ENCODE data around the gene JPT1.

Gene JPT1

DNA sequence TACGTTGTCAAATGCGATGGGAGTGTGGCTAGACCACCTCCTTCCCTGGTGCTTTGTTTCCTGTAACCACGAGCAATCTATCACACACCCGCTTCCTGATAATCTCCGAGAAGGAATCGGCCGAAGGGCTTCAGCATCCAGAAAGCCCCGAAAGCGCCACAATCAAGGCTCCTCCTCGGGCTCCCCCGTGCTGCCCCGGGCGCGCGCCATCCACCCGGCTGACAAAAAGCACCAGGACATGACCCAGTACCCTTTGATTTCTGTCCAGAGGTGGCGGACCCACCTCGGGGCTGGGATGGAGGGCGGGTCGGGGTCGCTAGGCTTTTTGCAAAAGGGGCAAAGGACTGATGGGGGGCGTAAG is 45.3 kb downstream of the JPT1 start:
- H3K9ac ChIP-seq = peak overlapping the region; percentile 68 to 83 (median 79); a peak in 20 of 22 replicates
- no peak overlapping the region for H3K27ac ChIP-seq
- H3K27me3 ChIP-seq = peaks cover 5 to 19% (median 16%) of the 10 kb centered on the region in 11 experiments; a peak in 17 of 22 replicates
- peak overlapping the region; percentile 88 to 100 (median 99) for H3K4me2 ChIP-seq
- peaks cover 0 to 18% (median 0%) of the 10 kb centered on the region in 11 experiments; a peak in 9 of 22 replicates for H3K36me3 ChIP-seq
- H3K4me1 ChIP-seq = peaks cover 33 to 45% (median 36%) of the 10 kb centered on the region in 10 experiments
- peak overlapping the region; percentile 59 to 84 (median 72) for H3K4me3 ChIP-seq
- H4K20me1 ChIP-seq = peaks cover 0 to 16% (median 0%) of the 10 kb centered on the region in 11 experiments; a peak in 6 of 22 replicates
- TF ChIP-seq Cebpa-rat (IDR thresholded peaks at IDR 0.05) = no peak
- H3K9me3 ChIP-seq (replicated peaks in 1 of 11) = no peaks in the 10 kb centered on the region

DNA sequence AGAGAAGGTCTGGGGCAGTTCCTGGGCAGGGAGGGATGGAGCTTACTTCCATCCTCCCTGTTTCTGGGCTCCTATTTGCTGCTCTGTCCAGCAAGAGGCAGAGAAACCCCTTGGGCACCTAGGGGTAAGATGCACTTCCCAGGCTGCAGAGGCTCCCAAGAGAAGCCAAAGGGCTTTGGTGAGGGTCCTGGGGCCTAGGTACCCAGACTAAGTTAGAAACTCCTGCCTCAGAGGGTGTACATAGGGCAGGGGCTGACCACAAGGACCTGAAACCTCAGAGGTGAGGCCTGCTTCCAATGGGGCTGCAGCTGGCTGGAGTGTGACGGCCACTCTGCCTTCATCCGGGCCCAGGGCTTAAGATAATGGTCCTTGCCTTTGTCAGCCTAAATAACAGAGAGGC is 46.1 kb downstream of the JPT1 start:
- Histone ChIP-seq H3K4me2 (peak overlapping the region in 3 of 11 experiments; percentile 99; a peak in 6 of 22 replicates), H3K9me3 (replicated peaks in 1 of 11) (no peaks in the 10 kb centered on the region), H3K36me3 (peaks cover 0 to 21% (median 0%) of the 10 kb centered on the region in 11 experiments; a peak in 9 of 22 replicates), H3K4me1 (peaks cover 28 to 39% (median 31%) of the 10 kb centered on the region in 10 experiments), H3K4me3 (no peak overlapping the region), H3K27me3 (peaks cover 5 to 19% (median 16%) of the 10 kb centered on the region in 11 experiments; a peak in 17 of 22 replicates), H4K20me1 (peaks cover 0 to 16% (median 0%) of the 10 kb centered on the region in 11 experiments; a peak in 4 of 22 replicates), H3K27ac (no peak overlapping the region), H3K9ac (no peak overlapping the region)
- no peak for TF ChIP-seq Cebpa-rat (IDR thresholded peaks at IDR 0.05)

DNA sequence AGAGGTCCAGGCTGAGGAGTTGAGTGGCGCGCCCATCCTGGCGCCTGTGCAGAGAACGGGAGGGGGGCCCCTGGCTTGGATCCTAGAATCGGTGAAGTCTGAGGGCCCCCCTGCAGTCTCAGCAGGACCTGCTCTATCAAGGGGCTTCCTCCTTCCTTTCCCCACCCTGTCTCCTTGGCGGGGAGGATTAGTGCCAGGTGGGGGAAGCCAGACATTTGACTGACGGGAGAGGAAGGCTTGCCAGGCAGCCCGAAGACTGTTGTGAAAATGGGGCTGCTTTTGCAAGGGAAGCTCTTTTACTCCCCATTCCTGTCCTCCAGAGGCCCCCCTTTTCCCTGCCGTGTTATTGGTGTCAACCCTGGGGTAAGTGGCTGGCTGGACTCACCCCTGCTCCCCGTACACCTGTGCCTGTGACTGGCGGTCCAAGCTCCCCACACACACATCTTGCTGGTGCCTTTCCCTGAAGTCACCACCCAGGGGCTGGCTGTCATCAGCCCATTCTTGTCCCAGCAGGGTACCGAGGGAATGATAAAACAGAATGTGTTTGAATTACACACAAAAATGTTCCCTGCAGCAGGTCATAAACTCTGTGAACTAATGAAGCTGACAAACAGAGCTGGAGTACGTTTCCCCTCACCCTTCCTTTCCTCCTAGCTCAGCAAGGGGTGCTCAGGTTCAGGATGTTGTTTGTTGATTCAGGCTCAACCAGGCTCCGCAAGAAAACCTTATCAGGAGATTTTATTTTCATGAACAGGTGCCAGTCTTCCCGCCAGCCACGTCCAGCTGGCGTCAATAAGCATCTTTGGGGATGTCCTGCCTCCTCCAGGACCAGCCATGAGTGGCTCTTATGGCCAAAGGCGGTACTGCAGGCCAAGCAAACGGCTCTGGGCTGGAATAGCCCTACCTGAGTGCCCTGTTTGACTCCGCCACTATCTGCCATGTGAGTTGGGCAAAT is 48.9 kb downstream of the JPT1 start:
- Histone ChIP-seq H3K27me3 (peaks cover 5 to 19% (median 16%) of the 10 kb centered on the region in 11 experiments; a peak in 17 of 22 replicates), H3K4me1 (peaks cover 21 to 32% (median 28%) of the 10 kb centered on the region in 10 experiments), H3K9ac (no peak overlapping the region), H3K36me3 (peaks cover 0 to 28% (median 4%) of the 10 kb centered on the region in 11 experiments; a peak in 13 of 22 replicates), H3K9me3 (replicated peaks in 1 of 11) (no peaks in the 10 kb centered on the region), H4K20me1 (peaks cover 0 to 14% (median 0%) of the 10 kb centered on the region in 11 experiments; a peak in 3 of 22 replicates), H3K4me3 (no peak overlapping the region), H3K4me2 (no peak overlapping the region), H3K27ac (no peak overlapping the region)
- TF ChIP-seq Cebpa-rat (IDR thresholded peaks at IDR 0.05) = no peak

DNA sequence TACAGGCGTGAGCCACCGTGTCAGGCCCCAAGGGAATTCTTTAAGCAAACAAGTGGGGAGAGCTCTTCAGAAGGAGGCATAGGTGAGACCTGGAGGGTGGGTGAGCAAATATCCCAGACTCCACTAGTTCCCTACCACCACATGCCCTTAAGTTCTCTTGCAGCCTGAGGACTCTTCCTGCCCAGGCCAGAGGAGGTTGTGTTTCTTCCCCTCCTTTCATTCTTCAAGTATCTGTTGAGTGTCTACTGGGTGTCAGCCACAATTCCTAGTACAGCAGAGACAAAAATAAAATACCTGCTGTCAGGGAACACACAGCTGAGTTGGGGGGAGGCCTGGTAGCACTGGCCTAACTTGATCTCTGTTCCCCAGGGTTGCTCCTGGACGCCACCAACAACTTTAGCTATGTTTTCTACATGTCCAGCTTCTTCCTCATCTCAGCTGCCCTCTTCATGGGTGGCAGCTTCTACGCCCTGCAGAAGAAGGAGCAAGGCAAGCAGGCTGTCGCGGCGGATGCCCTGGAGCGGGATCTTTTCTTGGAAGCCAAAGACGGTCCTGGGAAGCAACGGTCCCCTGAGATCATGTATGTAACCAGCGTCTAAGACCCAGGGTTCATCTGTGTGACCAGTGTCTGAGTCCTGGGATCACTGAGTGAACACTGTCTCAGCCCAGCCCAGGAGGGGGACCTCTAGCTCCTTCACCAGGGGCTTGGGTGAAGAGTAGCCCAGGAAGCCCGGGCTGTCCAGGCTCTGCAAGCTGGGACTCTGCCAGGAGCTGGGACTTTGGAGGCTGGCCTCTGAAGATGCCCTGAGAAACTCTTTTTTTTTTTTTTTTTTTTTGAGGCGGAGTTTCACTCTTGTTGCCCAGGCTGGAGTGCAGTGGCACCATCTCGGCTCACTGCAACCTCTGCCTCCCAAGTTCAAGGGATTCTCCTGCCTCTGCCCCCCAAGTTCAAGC is 50.4 kb downstream of the JPT1 start:
- H4K20me1 ChIP-seq = peaks cover 0 to 14% (median 0%) of the 10 kb centered on the region in 11 experiments; a peak in 3 of 22 replicates
- H3K9ac ChIP-seq = no peak overlapping the region
- no peak overlapping the region for H3K4me2 ChIP-seq
- TF ChIP-seq Cebpa-rat (IDR thresholded peaks at IDR 0.05) = no peak
- peaks cover 14 to 22% (median 18%) of the 10 kb centered on the region in 10 experiments for H3K4me1 ChIP-seq
- no peaks in the 10 kb centered on the region for H3K9me3 ChIP-seq (replicated peaks in 1 of 11)
- H3K27ac ChIP-seq = no peak overlapping the region
- peaks cover 0 to 11% (median 10%) of the 10 kb centered on the region in 11 experiments; a peak in 16 of 22 replicates for H3K27me3 ChIP-seq
- peaks cover 0 to 44% (median 11%) of the 10 kb centered on the region in 11 experiments; a peak in 14 of 22 replicates for H3K36me3 ChIP-seq
- H3K4me3 ChIP-seq = no peak overlapping the region

DNA sequence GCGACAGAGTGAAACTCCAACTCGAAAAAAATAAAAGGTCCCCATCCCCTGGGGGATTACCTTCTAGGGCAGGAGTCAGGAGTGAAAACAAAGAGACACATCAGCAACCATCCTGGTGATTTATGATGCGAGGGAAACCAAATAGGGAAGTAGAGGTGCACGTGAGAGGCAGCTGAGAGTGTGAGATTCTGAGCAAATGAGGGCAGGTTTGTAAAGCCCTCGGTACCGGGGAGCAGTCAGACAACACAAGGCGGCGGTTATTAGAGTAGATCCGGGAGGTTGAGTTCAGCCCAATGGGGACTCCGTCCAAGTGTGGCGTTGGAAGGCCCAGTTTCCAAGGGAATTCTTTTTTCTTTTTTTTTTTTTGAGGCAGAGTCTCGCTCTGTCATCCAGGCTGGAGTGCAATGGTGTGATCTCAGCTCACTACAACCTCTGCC is 51.9 kb downstream of the JPT1 start:
- H3K36me3 ChIP-seq = peaks cover 0 to 58% (median 11%) of the 10 kb centered on the region in 11 experiments; a peak in 15 of 22 replicates
- no peaks in the 10 kb centered on the region for H3K27me3 ChIP-seq
- peak overlapping the region; percentile 20 to 74 (median 50) for H3K4me2 ChIP-seq
- no peak overlapping the region; a peak in 1 of 22 replicates for H3K27ac ChIP-seq
- no peaks in the 10 kb centered on the region for H3K9me3 ChIP-seq (replicated peaks in 1 of 11)
- H3K4me1 ChIP-seq = peaks cover 11 to 17% (median 14%) of the 10 kb centered on the region in 10 experiments
- H3K9ac ChIP-seq = no peak overlapping the region
- H3K4me3 ChIP-seq = no peak overlapping the region
- no peak for TF ChIP-seq Cebpa-rat (IDR thresholded peaks at IDR 0.05)
- peaks cover 0 to 14% (median 0%) of the 10 kb centered on the region in 11 experiments; a peak in 3 of 22 replicates for H4K20me1 ChIP-seq

DNA sequence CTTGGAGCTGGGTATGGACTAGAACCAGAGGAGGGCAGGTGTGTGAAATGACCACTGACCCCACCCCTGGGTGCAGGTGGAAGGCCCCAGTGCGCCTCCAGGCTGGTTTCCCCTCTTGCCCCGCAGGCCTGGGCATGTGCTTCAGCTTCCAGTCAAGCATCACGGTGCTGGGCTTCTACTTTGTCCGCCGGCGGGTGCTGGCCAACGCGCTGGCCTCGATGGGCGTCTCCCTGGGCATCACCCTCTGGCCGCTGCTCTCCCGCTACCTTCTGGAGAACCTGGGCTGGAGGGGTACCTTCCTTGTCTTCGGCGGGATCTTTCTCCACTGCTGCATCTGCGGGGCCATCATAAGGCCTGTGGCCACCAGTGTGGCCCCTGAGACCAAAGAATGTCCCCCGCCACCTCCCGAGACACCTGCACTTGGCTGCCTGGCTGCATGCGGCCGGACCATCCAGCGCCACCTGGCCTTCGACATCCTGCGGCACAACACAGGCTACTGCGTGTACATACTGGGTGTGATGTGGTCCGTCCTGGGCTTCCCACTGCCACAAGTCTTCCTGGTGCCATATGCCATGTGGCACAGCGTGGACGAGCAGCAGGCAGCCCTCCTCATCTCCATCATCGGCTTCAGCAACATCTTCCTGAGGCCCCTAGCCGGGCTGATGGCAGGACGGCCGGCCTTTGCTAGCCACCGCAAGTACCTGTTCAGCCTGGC is 54.3 kb downstream of the JPT1 start:
- Histone ChIP-seq H3K9ac (no peak overlapping the region), H3K9me3 (replicated peaks in 1 of 11) (no peaks in the 10 kb centered on the region), H3K36me3 (peaks cover 0 to 55% (median 11%) of the 10 kb centered on the region in 11 experiments; a peak in 15 of 22 replicates)

DNA sequence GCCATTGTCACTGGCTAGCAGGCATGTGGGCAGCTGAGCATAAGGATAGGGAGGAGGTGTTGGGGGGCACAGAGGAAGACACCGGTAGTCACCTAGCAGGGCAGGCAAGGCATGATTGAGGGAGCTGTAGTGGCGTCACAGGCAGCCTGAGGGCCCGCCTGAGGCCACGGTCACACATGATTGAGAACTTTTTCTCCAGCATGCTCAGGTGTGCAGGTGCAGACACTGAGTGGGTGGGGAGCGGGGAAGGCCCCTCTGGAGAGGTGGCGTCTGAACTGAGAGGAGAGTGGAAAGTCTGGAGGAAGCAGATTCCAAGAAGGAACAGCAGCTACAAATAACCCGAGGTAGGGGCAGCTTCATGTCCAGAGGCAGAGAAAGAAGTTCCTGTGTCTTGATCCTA is 55.5 kb downstream of the JPT1 start:
- peaks cover 11 to 45% (median 31%) of the 10 kb centered on the region in 10 experiments for H3K4me1 ChIP-seq
- no peak overlapping the region for H3K4me3 ChIP-seq
- no peak for TF ChIP-seq Cebpa-rat (IDR thresholded peaks at IDR 0.05)
- H3K9me3 ChIP-seq (replicated peaks in 1 of 11) = no peaks in the 10 kb centered on the region
- peaks cover 0 to 8% (median 0%) of the 10 kb centered on the region in 11 experiments; a peak in 2 of 22 replicates for H4K20me1 ChIP-seq
- no peaks in the 10 kb centered on the region for H3K27me3 ChIP-seq
- peaks cover 0 to 46% (median 11%) of the 10 kb centered on the region in 11 experiments; a peak in 15 of 22 replicates for H3K36me3 ChIP-seq
- H3K27ac ChIP-seq = no peak overlapping the region
- no peak overlapping the region for H3K4me2 ChIP-seq
- no peak overlapping the region for H3K9ac ChIP-seq

More for the DNA sequence above, 54.3 kb downstream of the JPT1 start:
- H3K27ac ChIP-seq = no peak overlapping the region
- peaks cover 11 to 36% (median 29%) of the 10 kb centered on the region in 10 experiments for H3K4me1 ChIP-seq
- peaks cover 0 to 12% (median 0%) of the 10 kb centered on the region in 11 experiments; a peak in 3 of 22 replicates for H4K20me1 ChIP-seq
- H3K4me3 ChIP-seq = no peak overlapping the region
- no peak for TF ChIP-seq Cebpa-rat (IDR thresholded peaks at IDR 0.05)
- H3K27me3 ChIP-seq = no peaks in the 10 kb centered on the region
- H3K4me2 ChIP-seq = no peak overlapping the region
